PFSK-1 (cell line): Measurements from ENCODE around the gene TFEC. TPM values are rescaled to one million over a fixed set of nuclear protein-coding genes. Genes with fewer than 3 reads are reported as not detected.

Source experiments
- FOXP2 ChIP-seq: optimal IDR thresholded peaks from 2 replicates; pipeline ENCODE3; 2011; ENCODE audit warnings: borderline replicate concordance, control low read depth, inconsistent platforms; ENCODE audit not compliant: insufficient read depth; ENCODE audit errors: extremely low read length, extremely low read depth
- POLR2AphosphoS5 ChIP-seq: IDR thresholded peaks from 2 replicates; pipeline ENCODE4 v1.6.1; 2012; ENCODE audit warnings: low read depth, mild to moderate bottlenecking, control low read depth, low read length, moderate library complexity
- REST ChIP-seq, 2 experiments: IDR thresholded peaks; 2 replicates each; pipeline versions ENCODE4 v1.6.1 to v1.8.0; 2011 to 2012; ENCODE audit warnings: low read depth in 2 of 2, low read length in 2 of 2, control low read depth in 1 of 2, inconsistent platforms in 1 of 2, mild to moderate bottlenecking in 1 of 2, moderate library complexity in 1 of 2; ENCODE audit not compliant: insufficient read depth in 1 of 2
- SIN3A ChIP-seq: IDR thresholded peaks from 2 replicates; pipeline ENCODE4 v1.6.1; 2012; ENCODE audit warnings: mild to moderate bottlenecking, low read length, moderate library complexity, borderline replicate concordance; ENCODE audit not compliant: insufficient read depth
- TAF1 ChIP-seq: IDR thresholded peaks from 2 replicates; pipeline ENCODE4 v1.6.1; 2012; ENCODE audit warnings: low read length, control low read depth, borderline replicate concordance; ENCODE audit not compliant: insufficient read depth
- polyA plus RNA-seq: library from polyadenylated mRNA; unstranded; fragments of >200 nt; gene quantifications from one replicate; pipeline ENCODE4 v1.2.1, GENCODE V29; 2012; ENCODE audit warnings: low read depth, missing spikeins; ENCODE audit not compliant: insufficient read length

Gene TFEC
- polyA plus RNA-seq, result not detected

- TF ChIP-seq REST (IDR thresholded peaks at IDR 0.05; ENCODE audit: insufficient read depth in 1 of 2, low read depth in 2 of 2, low read length in 2 of 2), result no peak
- TF ChIP-seq POLR2AphosphoS5, result no peak
- TF ChIP-seq SIN3A, result no peak
- TF ChIP-seq FOXP2, result no peak
- TF ChIP-seq TAF1, result no peak
Observed at GRCh38 chr7:116030651-116031276, at the start of gene TFEC. TFEC (minus strand) TSS chr7:116030763; CDS start chr7:115984441, 46,322 bp downstream.

- TF ChIP-seq REST (IDR thresholded peaks at IDR 0.05; ENCODE audit: insufficient read depth in 1 of 2, low read depth in 2 of 2, low read length in 2 of 2) (no peak), POLR2AphosphoS5 (no peak), TAF1 (no peak), FOXP2 (no peak), SIN3A (no peak)
Observed at GRCh38 chr7:116075351-116076145, 45.0 kb upstream of the TFEC start.

GRCh38 chr7:116071629-116072028 lies 41.1 kb upstream of the TFEC start:
- no peak for TF ChIP-seq REST (IDR thresholded peaks at IDR 0.05; ENCODE audit: insufficient read depth in 1 of 2, low read depth in 2 of 2, low read length in 2 of 2)
- TF ChIP-seq TAF1, result no peak
- TF ChIP-seq SIN3A, result no peak
- TF ChIP-seq POLR2AphosphoS5, result no peak
- no peak for TF ChIP-seq FOXP2

- TF ChIP-seq SIN3A, result no peak
- no peak for TF ChIP-seq POLR2AphosphoS5
- no peak for TF ChIP-seq TAF1
- TF ChIP-seq REST (IDR thresholded peaks at IDR 0.05; ENCODE audit: insufficient read depth in 1 of 2, low read depth in 2 of 2, low read length in 2 of 2), result no peak
- no peak for TF ChIP-seq FOXP2
Observed at GRCh38 chr7:116064179-116064578, 33.6 kb upstream of the TFEC start.
